Esophagus squamous epithelium (tissue), 5 donors: Measurements from ENCODE around the gene SUMO4. TPM values are rescaled to one million over a fixed set of nuclear protein-coding genes. Genes with fewer than 3 reads are reported as not detected.

Experiments used
- DNase-seq: peaks from one replicate; lab custom pipeline; 2025; lab: John Stamatoyannopoulos, UW
- H3K27ac ChIP-seq, 4 donors: fragments of 200-600 bp; sonication (generic); one replicate each; pipeline ENCODE4 v1.5.1; 2016 to 2019; ENCODE audit warnings: mild to moderate bottlenecking in 1 of 4
- H3K27me3 ChIP-seq, 4 donors: fragments of 200-600 bp; sonication (generic); 1 replicate in 3 of 4; 2 replicates in 1 of 4; pipeline versions ENCODE4 v1.5.1 to v1.6.0; 2017 to 2021; ENCODE audit warnings: antibody characterized with exemption in 1 of 4
- H3K36me3 ChIP-seq, 3 donors: fragments of 200-600 bp; sonication (generic); one replicate each; pipeline ENCODE4 v1.5.1; 2016 to 2019
- H3K4me1 ChIP-seq, 3 donors: fragments of 200-600 bp; sonication (generic); one replicate each; pipeline ENCODE4 v1.5.1; 2017 to 2019
- H3K4me3 ChIP-seq, 4 donors: fragments of 200-600 bp; sonication (generic); 1 replicate in 3 of 4; 2 replicates in 1 of 4; pipeline ENCODE4 v1.5.1; 2016 to 2019; ENCODE audit warnings: mild to moderate bottlenecking in 2 of 4, moderate library complexity in 1 of 4
- H3K9me3 ChIP-seq, 3 donors: fragments of 200-600 bp; sonication (generic); one replicate each; pipeline ENCODE4 v1.5.1; 2016 to 2019
- CTCF ChIP-seq, 6 experiments: fragments of 450-650 bp in 4 of 6; fragments of 200-600 bp in 2 of 6; sonication (generic) in 2 of 6; IDR thresholded peaks; one replicate each; pipeline ENCODE4 v1.5.1; 2016 to 2019; ENCODE audit warnings: antibody characterized with exemption in 6 of 6, mild to moderate bottlenecking in 4 of 6, moderate library complexity in 4 of 6
- POLR2A ChIP-seq, 4 donors: fragments of 450-650 bp; IDR thresholded peaks; one replicate each; pipeline ENCODE4 v1.6.1; 2017; ENCODE audit warnings: antibody characterized with exemption in 4 of 4, mild to moderate bottlenecking in 4 of 4, moderate library complexity in 3 of 4
- WGBS, 2 donors: methylation state at CpG; one replicate each; pipeline ENCODE4 v1.1.5; 2018; 5-methylcytosine and 5-hydroxymethylcytosine counted together
- intact Hi-C: fragments of 100-400 bp; cut with DNase I; formaldehyde crosslinking; loops from one replicate; pipeline ENCODE4 v1.15.0; 2022
- total RNA-seq, 4 donors: library from RNA; depleted of rRNA; stranded (reverse); fragments of >200 nt; gene quantifications; one replicate each; pipeline ENCODE4 v1.1.0, GENCODE V29; 2016
- donor health status: DM: yes; HTN: yes; CAD: no.

Gene SUMO4
- total RNA-seq, 4 donors from 2014 or later = 2.3 to 3.2 TPM; not detected in 2

GRCh38 chr6:149438855-149439254 is 38.8 kb downstream of the SUMO4 start:
- 72% methylated on average over 3 of the region's 3 CpGs for WGBS, 2 donors
- H3K4me3 ChIP-seq = no peak overlapping the region
- peaks cover 0 to 38% (median 0%) of the 10 kb centered on the region in 4 donors for H3K27me3 ChIP-seq
- H3K36me3 ChIP-seq = no peaks in the 10 kb centered on the region
- peaks cover 0 to 4% (median 0%) of the 10 kb centered on the region in 3 donors for H3K4me1 ChIP-seq
- DNase-seq = no peak
- intact Hi-C loops = loop anchor here (10.0 kb wide), 1 partner anchor 76 kb away; no protein-coding TSS in a partner anchor
- no peaks in the 10 kb centered on the region for H3K9me3 ChIP-seq
- TF ChIP-seq CTCF (IDR thresholded peaks at IDR 0.05) = no peak
- TF ChIP-seq POLR2A (IDR thresholded peaks at IDR 0.05) = no peak
- no peak overlapping the region for H3K27ac ChIP-seq

- peaks cover 0 to 38% (median 0%) of the 10 kb centered on the region in 4 donors for H3K27me3 ChIP-seq
- WGBS, 2 donors = 89 to 100% methylated on average over 1 of the region's 1 CpG
- H3K9me3 ChIP-seq = no peaks in the 10 kb centered on the region
- intact Hi-C loops = loop anchor here (10.0 kb wide), 1 partner anchor 75 kb away; no protein-coding TSS in a partner anchor
- no peaks in the 10 kb centered on the region for H3K36me3 ChIP-seq
- DNase-seq = no peak
- TF ChIP-seq CTCF (IDR thresholded peaks at IDR 0.05) = no peak
- no peak for TF ChIP-seq POLR2A (IDR thresholded peaks at IDR 0.05)
- no peak overlapping the region for H3K4me3 ChIP-seq
- H3K4me1 ChIP-seq = peaks cover 0 to 4% (median 0%) of the 10 kb centered on the region in 3 donors
- no peak overlapping the region for H3K27ac ChIP-seq
Observed at GRCh38 chr6:149439626-149440025, 39.6 kb downstream of the SUMO4 start.

- WGBS, 2 donors = 70 to 81% methylated on average over 11 to 16 of the region's 16 CpGs
- no peak for DNase-seq
- Histone ChIP-seq H3K36me3 (no peaks in the 10 kb centered on the region), H3K9me3 (no peaks in the 10 kb centered on the region), H3K27ac (no peak overlapping the region), H3K4me1 (peaks cover 0 to 4% (median 0%) of the 10 kb centered on the region in 3 donors), H3K27me3 (peaks cover 0 to 49% (median 0%) of the 10 kb centered on the region in 4 donors), H3K4me3 (no peak overlapping the region)
- intact Hi-C loops = no loop called here
- TF ChIP-seq POLR2A (IDR thresholded peaks at IDR 0.05) (no peak), CTCF (IDR thresholded peaks at IDR 0.05) (no peak)
Observed at GRCh38 chr6:149440735-149441671, 40.9 kb downstream of the SUMO4 start.

GRCh38 chr6:149441740-149442139 is 41.7 kb downstream of the SUMO4 start:
- TF ChIP-seq CTCF (IDR thresholded peaks at IDR 0.05) (no peak), POLR2A (IDR thresholded peaks at IDR 0.05) (no peak)
- Histone ChIP-seq H3K27me3 (peaks cover 0 to 47% (median 0%) of the 10 kb centered on the region in 4 donors), H3K9me3 (no peaks in the 10 kb centered on the region), H3K27ac (no peak overlapping the region), H3K4me1 (peaks cover 0 to 4% (median 0%) of the 10 kb centered on the region in 3 donors), H3K36me3 (no peaks in the 10 kb centered on the region), H3K4me3 (no peak overlapping the region)
- WGBS, 2 donors = 55 to 83% methylated on average over 4 of the region's 9 CpGs
- intact Hi-C loops = no loop called here
- DNase-seq = no peak
